IPS DF 4.7 (cell line): ENCODE data around the gene GALNT9.
"Not testable (repeated sequence)": the region's sequence is repeated elsewhere in the genome, so short reads cannot be mapped to it uniquely, and the experiment has no call there.

ENCODE experiments used
- DNase-seq: peaks from one replicate; pipeline ENCODE4 v3.0.0-alpha.2; 2013; ENCODE audit warnings: low spot score; ENCODE audit errors: extremely low read depth

Gene GALNT9

DNA sequence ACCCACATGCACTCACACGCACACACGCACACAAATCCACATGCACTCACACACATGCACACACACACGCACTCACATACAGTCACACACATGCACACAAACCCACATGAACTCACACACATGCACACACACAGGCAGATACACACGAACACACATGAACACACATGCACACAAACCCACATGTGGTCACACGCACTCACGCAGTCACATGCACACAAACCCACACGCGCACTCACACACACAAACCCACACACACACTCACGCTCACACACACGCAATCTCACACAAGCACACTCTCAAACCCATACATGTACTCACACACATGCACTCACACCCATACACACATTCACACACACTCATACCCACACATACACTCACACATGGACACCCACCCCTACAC lies 61.5 kb downstream of the GALNT9 start:
- DNase-seq = no peak

DNA sequence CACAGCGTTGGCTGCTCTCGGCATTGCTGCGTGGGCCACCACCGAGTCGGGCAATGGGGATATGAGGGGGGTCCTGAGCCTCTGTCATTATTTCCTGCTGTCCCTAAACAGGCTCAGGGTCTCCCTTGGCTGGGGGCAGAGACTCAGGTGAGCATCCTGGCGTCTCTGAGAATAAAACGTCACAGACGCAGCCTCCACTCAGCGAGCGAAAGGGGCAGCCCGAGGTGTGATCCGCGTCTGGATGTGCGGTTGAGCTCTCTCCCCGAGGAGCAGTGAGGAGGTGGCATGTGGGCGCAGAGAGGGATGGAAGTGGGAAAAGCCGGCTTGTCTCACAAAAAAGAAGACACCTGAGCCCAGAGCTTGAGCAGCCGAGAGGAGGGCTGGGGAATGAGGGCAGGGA lies 62.6 kb downstream of the GALNT9 start:
- DNase-seq = no peak

DNA sequence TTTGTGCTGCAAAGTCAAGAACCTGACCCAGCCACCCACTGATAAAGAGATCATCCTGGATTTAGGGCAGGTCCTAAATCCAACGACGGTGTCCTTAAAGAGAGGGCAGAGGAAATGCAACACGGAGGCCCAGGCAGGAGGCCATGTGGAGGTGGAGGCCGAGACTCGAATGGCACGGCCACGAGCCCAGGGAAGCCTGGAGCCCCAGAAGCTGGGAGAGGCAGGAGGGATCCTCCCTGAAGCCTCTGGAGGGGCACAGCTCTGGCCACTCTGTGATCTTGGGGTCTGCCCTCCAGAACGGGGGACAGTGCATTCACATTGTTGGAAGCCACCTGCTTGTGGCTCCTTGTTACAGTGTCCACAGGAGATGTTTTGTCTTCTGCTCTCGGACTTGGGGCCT lies 63.0 kb downstream of the GALNT9 start:
- DNase-seq = no peak

DNA sequence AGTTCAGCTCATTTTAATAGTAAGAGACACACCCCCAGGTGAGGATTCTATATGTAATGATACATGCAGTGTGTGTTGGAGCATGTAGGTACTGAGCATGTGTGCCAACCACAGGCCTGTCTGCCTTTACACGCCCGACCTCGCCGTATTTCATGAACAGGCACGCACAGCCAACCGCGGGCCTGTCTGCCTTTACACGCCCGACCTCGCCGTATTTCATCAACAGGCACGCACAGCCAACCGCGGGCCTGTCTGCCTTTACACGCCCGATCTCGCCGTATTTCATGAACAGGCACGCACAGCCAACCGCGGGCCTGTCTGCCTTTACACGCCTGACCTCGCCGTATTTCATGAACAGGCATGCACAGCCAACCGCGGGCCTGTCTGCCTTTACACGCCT lies 63.6 kb downstream of the GALNT9 start:
- DNase-seq = not testable (repeated sequence)

DNA sequence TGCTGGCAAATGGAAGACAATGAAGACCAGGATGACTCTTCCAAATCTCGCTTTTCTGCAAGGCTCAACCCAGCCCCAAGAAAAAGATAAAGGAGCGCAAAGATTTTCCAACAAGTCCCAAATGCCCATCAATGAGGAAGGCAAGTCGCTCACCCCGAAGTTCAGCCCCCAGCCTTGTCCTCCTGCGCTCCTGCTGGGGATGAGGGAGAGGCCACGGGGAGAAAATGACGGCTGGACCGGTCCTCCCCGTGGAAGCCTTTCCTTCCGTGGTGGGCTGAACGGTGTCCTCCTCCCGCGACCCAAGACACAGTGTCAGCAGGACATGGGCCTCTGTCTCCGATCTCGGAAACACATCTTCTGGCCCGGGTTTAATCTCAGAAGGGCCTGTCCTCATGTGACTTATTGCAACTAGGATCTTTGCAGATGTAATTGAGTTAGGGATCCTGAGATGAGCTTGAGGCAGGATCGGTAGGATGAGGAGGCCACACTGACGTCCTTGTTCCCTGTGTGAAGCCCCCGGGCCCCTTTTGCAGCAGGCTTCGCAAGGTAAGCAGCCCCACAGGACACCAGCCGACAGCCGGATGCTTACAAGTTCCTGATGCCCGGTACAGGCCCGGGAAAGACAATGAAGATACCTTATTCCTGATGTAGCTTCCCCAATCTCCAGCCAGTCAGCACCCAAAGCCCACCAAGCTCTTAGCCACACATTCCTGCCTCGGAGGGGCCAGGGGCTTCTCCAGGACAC lies 64.2 kb downstream of the GALNT9 start:
- no peak for DNase-seq

DNA sequence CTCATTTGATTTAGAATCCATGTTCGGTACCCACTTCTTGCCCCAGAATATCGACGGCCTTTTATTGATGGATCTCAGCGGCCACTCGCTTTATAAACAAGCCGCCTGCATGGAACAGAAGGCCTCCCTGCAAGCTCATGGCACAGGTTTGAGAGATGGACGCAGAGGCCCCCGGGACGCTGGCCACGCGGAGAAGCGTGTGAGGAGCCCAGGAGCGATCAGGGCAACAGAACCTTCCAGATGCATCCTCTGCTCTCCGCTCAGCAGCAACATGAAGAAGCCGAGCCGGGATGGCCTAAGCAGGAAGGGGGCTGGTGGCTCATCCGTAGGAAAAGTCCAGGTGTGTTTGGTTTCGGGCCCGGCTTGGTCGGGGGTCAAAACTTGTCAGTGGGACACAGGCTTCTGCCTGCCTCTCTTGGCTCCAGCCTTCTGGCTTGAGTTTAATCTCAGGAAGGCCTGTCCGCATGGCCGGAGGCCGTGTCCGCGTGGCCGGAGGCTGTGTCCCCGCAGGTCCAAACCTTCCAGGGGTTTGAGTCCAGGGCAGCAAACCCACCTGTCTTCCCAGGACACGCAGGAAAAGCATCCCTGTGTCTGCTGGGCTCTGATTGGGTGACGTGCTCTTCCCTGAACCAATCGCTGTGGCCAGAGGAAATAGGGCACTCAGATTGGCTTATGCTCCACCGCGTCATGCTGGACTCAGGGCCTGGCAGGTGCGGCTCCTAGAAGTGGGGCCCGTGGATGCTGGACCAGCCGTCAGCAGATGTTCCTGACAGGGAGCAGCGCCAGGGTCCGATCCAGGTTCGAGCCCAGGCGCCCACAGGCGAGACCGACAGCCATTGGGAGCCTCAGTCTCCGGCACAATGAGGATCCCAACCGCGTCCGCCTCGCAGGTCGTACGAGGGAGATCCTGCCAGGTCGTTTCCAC lies 65.0 kb downstream of the GALNT9 start:
- no peak for DNase-seq

DNA sequence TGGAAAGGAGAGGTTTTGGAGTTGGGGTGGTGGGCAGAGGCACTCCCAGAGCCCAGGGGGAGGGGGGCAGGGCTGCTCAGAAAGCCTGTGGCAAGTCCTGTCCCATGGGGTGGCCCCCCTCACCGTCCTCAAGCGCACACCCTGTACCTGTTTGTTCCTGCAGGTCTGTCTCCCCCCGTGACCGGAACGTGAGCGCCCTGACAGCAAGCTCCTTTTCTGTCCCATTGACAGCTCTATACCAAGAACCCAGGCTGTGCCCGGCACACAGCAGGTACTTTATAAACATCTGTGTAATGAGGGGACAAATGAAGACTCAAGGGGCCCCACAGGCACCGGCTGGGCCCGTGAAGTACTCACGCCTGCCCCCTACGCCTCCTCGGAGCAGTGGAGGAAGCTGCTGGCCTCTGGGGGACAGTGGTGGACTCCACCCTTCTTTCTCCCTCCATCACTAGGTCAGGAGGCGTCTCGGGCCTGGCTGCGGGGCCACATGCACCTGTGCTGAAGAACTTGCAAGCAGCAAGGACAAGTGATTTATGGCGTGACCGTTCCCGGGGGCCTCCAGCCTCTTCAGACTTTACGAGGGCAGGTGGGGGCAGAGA lies 65.8 kb downstream of the GALNT9 start:
- DNase-seq = no peak

DNA sequence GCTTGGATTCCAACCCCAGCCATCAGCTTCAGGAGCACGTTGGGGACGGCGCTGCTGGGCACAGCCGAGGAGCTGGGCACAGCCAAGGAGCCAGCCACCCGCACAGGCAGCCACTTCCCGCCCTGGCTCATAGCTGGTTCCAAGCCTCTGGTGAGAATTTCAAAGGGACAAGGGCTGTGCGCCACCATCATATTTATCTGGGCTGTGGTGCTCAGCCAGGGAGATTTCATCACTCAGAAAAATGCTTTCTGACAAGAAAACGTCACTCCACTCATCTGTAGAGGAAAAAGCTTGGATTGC lies 66.4 kb downstream of the GALNT9 start:
- no peak for DNase-seq

DNA sequence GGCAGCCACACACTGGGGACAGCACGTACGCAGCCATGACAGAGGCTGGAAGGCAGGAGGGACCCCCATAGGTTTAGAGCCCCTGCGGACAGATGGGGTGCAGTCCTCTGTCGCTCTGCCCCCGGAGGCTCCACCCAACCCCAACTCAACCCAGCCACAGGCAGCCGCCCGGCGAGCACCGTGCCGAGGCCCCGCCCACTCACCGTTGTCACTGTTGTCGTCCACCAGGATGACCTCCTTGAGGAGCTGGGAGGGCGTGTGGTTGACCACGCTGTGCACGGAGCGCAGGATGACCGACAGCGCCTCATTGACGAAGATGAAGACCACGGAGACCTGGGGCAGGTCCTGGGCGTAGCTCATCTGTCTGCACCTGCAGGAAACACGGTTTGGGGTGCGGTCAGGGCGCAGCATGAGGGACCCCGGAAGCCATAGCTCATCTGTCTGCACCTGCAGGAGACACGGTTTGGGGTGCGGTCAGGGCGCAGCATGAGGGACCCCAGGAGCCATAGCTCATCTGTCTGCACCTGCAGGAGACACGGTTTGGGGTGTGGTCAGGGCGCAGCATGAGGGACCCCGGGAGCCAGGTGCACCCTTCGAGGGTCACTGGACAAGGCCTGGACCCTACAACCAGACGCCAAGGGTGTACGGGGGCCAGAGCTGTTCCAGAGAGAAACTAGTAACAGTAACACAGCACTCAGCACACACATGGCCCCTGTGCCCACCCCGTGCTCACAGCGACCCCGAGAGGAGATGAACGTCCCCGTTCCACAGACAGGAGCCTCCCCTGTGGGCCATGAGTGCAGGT lies 66.9 kb downstream of the GALNT9 start:
- no peak for DNase-seq

DNA sequence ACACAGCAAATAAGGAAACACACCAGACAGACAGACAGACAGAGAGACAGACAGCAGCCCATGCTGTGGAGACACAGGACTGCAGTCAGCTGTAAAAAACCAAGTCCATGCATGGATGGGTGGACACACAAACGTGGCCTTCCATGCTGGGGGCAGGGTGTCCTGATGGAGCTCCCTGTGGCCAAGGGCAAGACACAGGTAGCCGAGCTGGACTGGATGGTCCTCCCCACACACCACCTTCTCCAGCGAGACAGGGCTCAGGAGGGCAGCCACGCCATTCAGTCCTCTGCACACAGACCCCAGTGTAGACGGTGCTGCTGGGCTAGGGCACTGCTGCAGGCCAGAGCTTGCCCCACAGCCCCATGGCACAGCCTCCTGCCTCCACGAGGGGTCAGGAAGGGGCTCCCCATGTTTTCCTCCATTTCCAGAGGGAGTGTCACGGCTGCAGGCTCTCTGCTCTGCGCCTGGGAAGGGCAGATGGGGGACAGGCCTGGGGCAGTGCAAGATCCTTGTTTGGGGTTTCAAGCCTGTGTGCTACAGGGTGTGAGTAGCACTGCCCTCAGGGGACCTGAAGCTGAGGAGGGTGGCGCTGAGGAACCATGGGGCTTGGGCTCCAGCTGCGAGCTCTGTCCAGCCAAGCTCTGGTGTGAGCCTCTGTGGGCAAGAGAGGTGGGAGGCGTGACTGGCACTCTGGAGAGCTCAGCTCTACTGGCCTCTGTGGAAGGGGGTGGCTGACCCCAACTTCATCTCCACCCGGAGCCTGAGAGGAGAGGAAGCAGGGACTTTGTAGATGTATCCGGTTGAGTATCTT lies 67.9 kb downstream of the GALNT9 start:
- no peak for DNase-seq

DNA sequence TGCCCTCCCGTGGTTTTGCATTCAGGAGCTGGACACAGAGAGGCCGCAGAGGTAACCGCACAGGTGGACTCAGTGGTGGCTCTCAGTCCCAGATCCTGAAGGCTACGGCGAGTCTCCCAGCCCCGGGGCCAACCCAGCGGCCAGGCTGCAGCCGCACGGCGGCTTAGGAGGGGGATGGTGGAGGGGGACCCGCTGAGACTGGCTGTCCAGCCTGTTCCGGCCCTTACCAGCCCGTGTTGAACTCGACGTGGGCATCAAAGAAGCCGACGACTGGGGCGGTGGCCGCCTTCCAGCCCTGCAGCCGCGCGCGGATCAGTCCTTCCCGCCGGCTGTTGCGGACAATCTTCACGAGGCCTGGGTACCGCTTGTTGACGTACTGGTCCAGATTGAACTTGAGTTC lies 68.7 kb downstream of the GALNT9 start:
- no peak for DNase-seq

DNA sequence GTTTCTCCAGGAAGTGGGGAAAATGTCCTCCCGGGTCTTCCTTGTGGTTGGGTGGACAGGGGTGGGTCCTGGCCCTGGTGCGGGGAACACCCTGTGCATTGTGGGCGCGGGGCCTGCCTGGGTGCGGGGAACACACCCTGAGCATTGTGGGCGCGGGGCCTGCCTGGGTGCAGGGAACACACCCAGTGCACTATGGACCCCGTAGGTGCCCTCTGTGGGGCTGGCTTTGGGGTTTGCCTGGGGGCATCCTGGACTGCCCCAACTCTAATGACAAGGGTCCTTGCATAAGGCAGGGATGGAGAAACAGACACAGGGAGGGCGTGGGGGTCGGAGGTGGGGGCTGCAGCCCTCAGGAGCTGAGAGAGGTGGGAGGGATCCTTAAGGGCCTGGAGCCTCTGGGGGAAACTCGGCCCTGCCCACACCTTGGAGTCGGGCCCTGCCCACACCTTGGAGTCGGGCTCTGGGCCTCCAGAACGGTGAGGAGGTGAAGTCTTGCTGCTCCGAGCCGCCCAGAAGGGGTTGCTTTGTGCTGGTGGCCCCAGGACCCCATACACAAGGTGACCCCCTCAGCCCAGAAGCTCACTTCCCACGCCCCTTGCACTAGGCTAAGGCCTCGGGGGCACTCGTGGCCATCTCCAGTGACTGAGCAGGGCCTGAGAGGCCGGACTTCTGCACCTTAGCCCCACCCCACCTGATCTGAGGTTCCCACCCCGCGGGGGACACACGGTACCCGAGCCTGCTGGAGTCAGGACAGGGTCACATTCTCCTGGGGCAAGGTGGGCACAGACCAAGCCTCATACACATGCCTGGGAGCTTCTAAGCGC lies 69.3 kb downstream of the GALNT9 start:
- DNase-seq = no peak

DNA sequence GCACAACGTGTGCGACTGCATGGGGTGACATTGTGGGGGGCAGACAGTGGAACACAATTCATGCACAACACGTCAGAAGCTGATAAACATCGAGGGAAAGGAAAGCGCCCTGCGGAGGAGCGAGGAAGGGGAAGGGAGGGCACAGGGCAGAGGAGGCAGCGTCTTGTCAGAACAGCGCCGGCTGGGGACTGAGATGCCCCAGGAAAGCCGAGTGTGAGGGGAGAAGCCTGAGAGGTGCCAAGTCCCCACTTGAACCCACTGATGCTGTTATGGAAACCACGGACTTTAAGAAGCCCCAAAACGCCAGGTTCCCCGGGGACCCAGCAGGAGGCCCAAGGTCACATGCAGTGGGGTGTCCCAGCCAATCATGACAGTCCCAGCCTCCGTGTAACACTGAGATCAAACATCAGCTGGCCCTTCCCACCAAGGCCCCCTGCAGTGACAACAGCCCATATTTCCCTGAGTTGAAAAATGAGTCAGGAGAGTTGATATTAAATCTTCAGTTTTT lies 70.0 kb downstream of the GALNT9 start:
- DNase-seq = no peak

DNA sequence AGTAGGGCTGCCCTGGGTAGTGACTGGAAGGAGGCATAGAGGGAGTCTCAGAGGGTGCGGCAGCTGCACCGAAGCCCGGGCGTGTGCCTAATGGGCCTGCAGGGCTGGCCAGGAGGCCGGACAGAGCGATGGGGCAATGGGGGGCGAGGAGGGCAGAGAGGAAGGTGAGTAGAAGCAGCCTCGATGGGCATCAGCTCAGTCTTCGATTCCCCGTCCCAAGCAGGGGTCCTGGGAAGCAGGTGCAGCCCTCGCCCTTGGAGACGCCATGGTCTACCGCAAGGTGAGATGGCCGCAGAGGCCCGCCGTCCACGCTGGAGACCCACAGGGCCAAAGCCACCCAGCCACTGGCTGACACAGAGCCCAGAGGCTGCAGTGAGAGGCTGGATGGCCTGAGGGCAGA lies 70.8 kb downstream of the GALNT9 start:
- DNase-seq = no peak

DNA sequence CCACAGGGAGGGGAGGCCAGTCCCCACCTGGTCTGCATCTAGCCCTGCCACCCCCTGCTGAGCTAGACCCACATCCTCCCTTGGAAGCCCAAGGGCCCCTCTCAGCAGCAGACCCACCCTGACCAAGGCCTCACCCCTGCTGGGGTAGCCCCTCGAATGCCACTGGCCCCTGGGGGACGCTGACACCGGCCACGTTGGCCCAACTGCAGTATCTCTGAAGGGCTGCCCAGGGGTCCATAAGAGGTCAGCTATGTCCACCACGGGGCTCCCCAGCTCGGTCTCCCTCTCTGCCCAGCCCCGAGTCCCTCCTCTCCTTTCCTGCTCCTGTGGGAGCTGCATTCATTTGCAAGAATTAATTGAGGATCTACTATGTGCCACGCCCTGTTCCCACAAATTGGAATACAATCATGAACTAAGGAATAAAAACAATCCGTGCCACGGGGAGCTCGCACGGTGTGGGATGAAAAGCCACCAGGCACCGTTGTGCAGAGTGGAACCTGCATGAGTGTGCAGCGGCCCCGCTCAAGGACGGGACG lies 71.4 kb downstream of the GALNT9 start:
- DNase-seq = no peak

DNA sequence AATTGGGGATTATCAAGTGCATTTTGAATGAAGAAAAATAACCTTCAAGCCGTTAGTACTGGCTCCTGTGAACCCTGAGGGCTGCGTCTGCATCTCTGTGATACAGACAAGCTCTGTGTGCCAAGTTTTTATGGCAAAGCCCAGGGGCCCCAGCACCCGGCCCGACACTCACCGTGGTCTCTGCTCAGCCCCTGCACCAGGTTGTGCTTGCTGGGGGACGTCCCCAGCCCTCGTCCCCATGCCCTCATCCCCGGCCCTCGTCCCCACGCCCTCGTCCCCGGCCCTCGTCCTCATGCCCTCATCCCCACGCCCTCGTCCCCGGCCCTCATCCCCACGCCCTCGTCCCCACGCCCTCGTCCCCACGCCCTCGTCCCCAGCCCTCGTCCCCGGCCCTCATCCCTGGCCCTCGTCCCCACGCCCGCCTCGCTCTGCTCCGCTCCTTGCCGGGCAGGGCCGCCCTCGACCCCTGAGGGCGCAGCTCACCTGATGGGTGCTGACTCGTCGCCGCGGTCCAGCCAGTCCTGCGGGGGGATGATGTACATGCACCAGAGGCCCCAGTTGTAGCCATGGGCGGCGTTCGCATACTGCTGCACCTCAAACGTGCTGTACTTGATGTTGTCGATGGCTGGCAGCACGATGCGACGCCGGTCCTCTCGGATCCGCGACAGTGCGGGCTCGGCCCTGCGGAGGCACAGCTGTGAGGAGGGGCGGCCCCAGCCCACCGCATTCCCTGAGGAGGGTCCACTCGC lies 72.0 kb downstream of the GALNT9 start:
- no peak for DNase-seq

DNA sequence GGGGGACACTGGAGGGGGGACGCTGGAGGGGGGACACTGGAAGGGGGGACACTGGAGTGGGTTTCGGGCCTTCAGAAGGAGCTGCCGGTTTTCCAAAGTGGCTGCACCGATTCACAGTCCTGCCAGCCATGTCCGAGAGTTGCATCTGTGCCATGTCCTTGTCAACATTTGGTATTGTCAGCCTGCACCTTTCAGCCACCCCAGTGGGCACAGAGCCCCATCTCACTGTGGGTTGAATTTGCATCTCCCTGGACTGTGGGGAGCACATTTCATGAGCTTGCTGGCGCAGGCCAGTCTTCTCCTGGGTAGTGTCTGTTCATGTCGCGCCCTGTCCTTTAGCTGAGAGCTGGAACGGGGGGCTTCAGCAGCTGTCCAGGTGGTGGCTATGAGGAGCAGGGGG lies 72.7 kb downstream of the GALNT9 start:
- no peak for DNase-seq

DNA sequence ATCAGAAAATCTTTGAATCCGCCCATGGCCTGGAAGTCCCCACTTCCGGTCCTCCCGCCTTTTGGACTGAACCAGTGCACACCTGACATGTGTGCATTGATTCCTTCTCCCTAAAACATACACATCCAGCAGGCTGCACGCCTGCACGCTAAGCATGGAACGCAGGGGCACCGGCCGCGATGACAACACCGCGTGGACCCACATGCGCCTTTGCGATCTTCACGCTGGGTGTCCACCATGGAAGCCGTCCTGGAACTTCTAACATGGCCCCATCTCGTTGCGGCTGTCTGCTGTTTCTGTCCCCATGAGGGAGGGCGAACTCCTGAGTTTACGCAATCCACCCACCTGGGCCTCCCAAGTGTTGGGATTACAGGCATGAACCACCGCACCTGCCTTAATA lies 73.7 kb downstream of the GALNT9 start:
- no peak for DNase-seq
